ENCODE measurements around the gene OR4K5.

OR4K5 gene

GRCh38 chr14:19920021-19920657, at the start of gene OR4K5:
OR4K5 (plus strand) TSS chr14:19920607; CDS start chr14:19920607, 0 bp downstream.
- DNase-seq (ENCODE audit: extremely low spot score): no peak
- ChIA-PET CTCF (no interaction called here), POLR2A (no interaction called here)
- TF ChIP-seq CTCF (IDR thresholded peaks at IDR 0.05; ENCODE audit: control extremely low read depth, extremely low read depth, low read depth, missing control alignments): no peak

- TF ChIP-seq CTCF (IDR thresholded peaks at IDR 0.05; ENCODE audit: control extremely low read depth, extremely low read depth, low read depth, missing control alignments): no peak
- CTCF ChIA-PET: no interaction called here
Measured at GRCh38 chr14:19873178-19873577, 47.2 kb upstream of the OR4K5 start.

GRCh38 chr14:19874842-19875241, 45.6 kb upstream of the OR4K5 start, which contains the start of gene OR4K2:
OR4K2 (plus strand) TSS chr14:19875142; CDS start chr14:19876268, 1,126 bp downstream.
- DNase-seq (ENCODE audit: extremely low spot score): no peak
- ChIA-PET POLR2A (no interaction called here), CTCF (no interaction called here)
- no peak for TF ChIP-seq CTCF (IDR thresholded peaks at IDR 0.05; ENCODE audit: control extremely low read depth, extremely low read depth, low read depth, missing control alignments)

More at GRCh38 chr14:19873178-19873577, 47.2 kb upstream of the OR4K5 start:
- POLR2A ChIA-PET: no interaction called here
- no peak for DNase-seq (ENCODE audit: extremely low spot score)

- peak; percentile 55 for TF ChIP-seq CTCF (IDR thresholded peaks at IDR 0.05; ENCODE audit: control extremely low read depth, extremely low read depth, low read depth, missing control alignments)
- ChIA-PET CTCF (interaction anchor here (1.2 kb wide), 1 partner anchor 15 kb away, joined by 3 read pairs; no protein-coding TSS in a partner anchor), POLR2A (no interaction called here)
- DNase-seq (ENCODE audit: extremely low spot score): no peak
Measured at GRCh38 chr14:19878029-19878642, 42.3 kb upstream of the OR4K5 start.

GRCh38 chr14:19895282-19895681, 25.1 kb upstream of the OR4K5 start:
- no peak for DNase-seq (ENCODE audit: extremely low spot score)
- POLR2A ChIA-PET: no interaction called here
- CTCF ChIA-PET: no interaction called here

GRCh38 chr14:19900999-19901398, 19.4 kb upstream of the OR4K5 start:
- TF ChIP-seq CTCF (IDR thresholded peaks at IDR 0.05; ENCODE audit: control extremely low read depth, extremely low read depth, low read depth, missing control alignments): no peak
- POLR2A ChIA-PET: no interaction called here
- CTCF ChIA-PET: no interaction called here
- DNase-seq (ENCODE audit: extremely low spot score): no peak

More at GRCh38 chr14:19895282-19895681, 25.1 kb upstream of the OR4K5 start:
- TF ChIP-seq CTCF (IDR thresholded peaks at IDR 0.05; ENCODE audit: control extremely low read depth, extremely low read depth, low read depth, missing control alignments): no peak
